ENCODE data around the gene SGK1. TPM values are rescaled to one million over a fixed set of nuclear protein-coding genes. Genes with fewer than 3 reads are reported as not detected.

Gene SGK1
- polyA plus RNA-seq, 1 of the 3 experiments (the other 2 are of a cell fraction), result 440 TPM

DNA sequence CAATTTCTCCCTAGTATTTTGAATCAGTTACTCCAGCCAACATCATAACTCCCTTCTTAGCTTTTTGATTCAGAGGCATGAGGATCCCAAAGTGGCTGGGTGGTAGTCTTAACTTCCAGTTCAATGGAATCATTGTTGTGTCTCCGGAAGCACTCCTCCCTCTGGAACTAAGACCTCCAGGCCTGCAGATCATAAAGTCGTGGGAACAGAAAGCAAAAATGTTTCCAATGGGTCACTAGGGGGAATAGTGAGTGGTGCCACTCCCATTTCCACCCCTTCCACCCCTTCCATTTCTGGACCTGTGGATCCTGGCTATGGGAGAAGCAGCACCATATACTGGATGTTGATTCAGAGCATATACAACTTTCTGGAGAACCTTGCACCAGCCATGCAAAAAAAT lies 130.8 kb downstream of the SGK1 start:
- ChIA-PET POLR2A (no interaction called here), CTCF (interaction anchor here (0.6 to 1.9 kb wide), 2 partner anchors 8 to 51 kb away, joined by 3 to 6 read pairs; no protein-coding TSS in a partner anchor)
- no peak overlapping the region for H3K4me3 ChIP-seq (ENCODE audit: low read depth in 2 of 2, low read length in 1 of 2)
- TF ChIP-seq NFIC (IDR thresholded peaks at IDR 0.05; ENCODE audit: borderline replicate concordance) (no peak), YY1 (IDR thresholded peaks at IDR 0.05; ENCODE audit: low read depth) (no peak), FOXM1 (IDR thresholded peaks at IDR 0.05; ENCODE audit: low read depth) (no peak), SMC3 (IDR thresholded peaks at IDR 0.05; ENCODE audit: low read depth, low read length) (no peak), TEAD4 (IDR thresholded peaks at IDR 0.05; ENCODE audit: borderline replicate concordance, insufficient read depth) (no peak), EP300 (IDR thresholded peaks at IDR 0.05; ENCODE audit: borderline replicate concordance in 1 of 2, low read depth in 1 of 2, low read length in 1 of 2) (no peak), EZH2phosphoT487 (IDR thresholded peaks at IDR 0.05; ENCODE audit: borderline replicate concordance, low read depth) (no peak), GATA2 (CRISPR knock-in tag; IDR thresholded peaks at IDR 0.05) (no peak)
- TF ChIP-seq, protein P1, sequence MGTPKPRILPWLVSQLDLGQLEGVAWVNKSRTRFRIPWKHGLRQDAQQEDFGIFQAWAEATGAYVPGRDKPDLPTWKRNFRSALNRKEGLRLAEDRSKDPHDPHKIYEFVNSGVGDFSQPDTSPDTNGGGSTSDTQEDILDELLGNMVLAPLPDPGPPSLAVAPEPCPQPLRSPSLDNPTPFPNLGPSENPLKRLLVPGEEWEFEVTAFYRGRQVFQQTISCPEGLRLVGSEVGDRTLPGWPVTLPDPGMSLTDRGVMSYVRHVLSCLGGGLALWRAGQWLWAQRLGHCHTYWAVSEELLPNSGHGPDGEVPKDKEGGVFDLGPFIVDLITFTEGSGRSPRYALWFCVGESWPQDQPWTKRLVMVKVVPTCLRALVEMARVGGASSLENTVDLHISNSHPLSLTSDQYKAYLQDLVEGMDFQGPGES (IDR thresholded peaks at IDR 0.05; ENCODE audit: low read depth, low read length), result no peak
- TF ChIP-seq, protein P2, sequence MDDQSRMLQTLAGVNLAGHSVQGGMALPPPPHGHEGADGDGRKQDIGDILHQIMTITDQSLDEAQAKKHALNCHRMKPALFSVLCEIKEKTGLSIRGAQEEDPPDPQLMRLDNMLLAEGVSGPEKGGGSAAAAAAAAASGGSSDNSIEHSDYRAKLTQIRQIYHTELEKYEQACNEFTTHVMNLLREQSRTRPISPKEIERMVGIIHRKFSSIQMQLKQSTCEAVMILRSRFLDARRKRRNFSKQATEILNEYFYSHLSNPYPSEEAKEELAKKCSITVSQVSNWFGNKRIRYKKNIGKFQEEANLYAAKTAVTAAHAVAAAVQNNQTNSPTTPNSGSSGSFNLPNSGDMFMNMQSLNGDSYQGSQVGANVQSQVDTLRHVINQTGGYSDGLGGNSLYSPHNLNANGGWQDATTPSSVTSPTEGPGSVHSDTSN (IDR thresholded peaks at IDR 0.05), result no peak
- TF ChIP-seq, protein P3, sequence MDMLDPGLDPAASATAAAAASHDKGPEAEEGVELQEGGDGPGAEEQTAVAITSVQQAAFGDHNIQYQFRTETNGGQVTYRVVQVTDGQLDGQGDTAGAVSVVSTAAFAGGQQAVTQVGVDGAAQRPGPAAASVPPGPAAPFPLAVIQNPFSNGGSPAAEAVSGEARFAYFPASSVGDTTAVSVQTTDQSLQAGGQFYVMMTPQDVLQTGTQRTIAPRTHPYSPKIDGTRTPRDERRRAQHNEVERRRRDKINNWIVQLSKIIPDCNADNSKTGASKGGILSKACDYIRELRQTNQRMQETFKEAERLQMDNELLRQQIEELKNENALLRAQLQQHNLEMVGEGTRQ (IDR thresholded peaks at IDR 0.05; ENCODE audit: borderline replicate concordance, low read depth, low read length), result no peak
- TF ChIP-seq, protein P4, sequence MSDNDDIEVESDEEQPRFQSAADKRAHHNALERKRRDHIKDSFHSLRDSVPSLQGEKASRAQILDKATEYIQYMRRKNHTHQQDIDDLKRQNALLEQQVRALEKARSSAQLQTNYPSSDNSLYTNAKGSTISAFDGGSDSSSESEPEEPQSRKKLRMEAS (IDR thresholded peaks at IDR 0.05; ENCODE audit: low read depth), result no peak
- no peaks in the 10 kb centered on the region for H3K4me1 ChIP-seq (ENCODE audit: control insufficient read depth in 1 of 2, insufficient read depth in 2 of 2, low read depth in 1 of 2, low read length in 1 of 2)
- no peak overlapping the region for H3K27ac ChIP-seq (ENCODE audit: low read depth in 2 of 2, low read length in 1 of 2)
- H3K27me3 ChIP-seq (ENCODE audit: insufficient read depth), result no peaks in the 10 kb centered on the region
- H3K9ac ChIP-seq, result no peak overlapping the region
- 70% methylated on average over 2 of the region's 2 CpGs for WGBS (ENCODE audit: low lambda C conversion rate)
- no peaks in the 10 kb centered on the region for H3F3A ChIP-seq (replicated peaks; ENCODE audit: insufficient read depth)
- no peak for DNase-seq
- H3K9me3 ChIP-seq, result no peaks in the 10 kb centered on the region
- H3K36me3 ChIP-seq (replicated peaks in 1 of 2; ENCODE audit: control insufficient read depth in 1 of 2, insufficient read depth in 2 of 2, low read length in 1 of 2), result no peaks in the 10 kb centered on the region
- no peaks in the 10 kb centered on the region for H3K9me2 ChIP-seq
- H4K20me1 ChIP-seq (ENCODE audit: insufficient read depth), result no peaks in the 10 kb centered on the region
- no peak overlapping the region for H2AFZ ChIP-seq (ENCODE audit: low read depth)
- no peak overlapping the region for H3K4me2 ChIP-seq
- no peaks in the 10 kb centered on the region for H3K79me2 ChIP-seq (ENCODE audit: insufficient read depth)

DNA sequence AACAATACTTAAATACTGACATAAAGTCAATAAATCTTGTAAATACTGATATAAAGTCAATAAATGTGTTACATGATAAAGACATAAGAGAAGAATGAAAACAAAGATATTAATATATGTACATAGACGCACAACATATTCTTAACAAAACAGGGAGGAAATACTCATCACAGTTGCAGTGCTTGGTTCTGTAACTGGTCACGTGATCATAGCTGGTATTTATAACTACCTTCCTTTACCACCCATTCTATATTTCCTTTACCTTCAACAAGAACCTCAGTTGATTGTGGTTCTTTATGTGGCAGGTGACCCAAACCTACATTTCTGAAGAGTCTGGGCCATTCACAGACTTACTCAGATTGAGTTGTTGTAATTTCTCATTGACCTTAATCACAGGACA lies 131.6 kb downstream of the SGK1 start:
- H3K4me1 ChIP-seq (ENCODE audit: control insufficient read depth in 1 of 2, insufficient read depth in 2 of 2, low read depth in 1 of 2, low read length in 1 of 2), result no peaks in the 10 kb centered on the region
- WGBS (ENCODE audit: low lambda C conversion rate), result 86% methylated on average over 2 of the region's 2 CpGs
- DNase-seq, result no peak
- ChIA-PET CTCF (interaction anchor here (1.9 kb wide), 1 partner anchor 8 kb away, joined by 6 read pairs; no protein-coding TSS in a partner anchor), POLR2A (no interaction called here)
- H3F3A ChIP-seq (replicated peaks; ENCODE audit: insufficient read depth), result no peaks in the 10 kb centered on the region
- H3K27ac ChIP-seq (ENCODE audit: low read depth in 2 of 2, low read length in 1 of 2), result no peak overlapping the region
- H3K27me3 ChIP-seq (ENCODE audit: insufficient read depth), result no peaks in the 10 kb centered on the region
- no peak overlapping the region for H3K4me3 ChIP-seq (ENCODE audit: low read depth in 2 of 2, low read length in 1 of 2)
- no peaks in the 10 kb centered on the region for H3K9me2 ChIP-seq
- H3K36me3 ChIP-seq (replicated peaks in 1 of 2; ENCODE audit: control insufficient read depth in 1 of 2, insufficient read depth in 2 of 2, low read length in 1 of 2), result no peaks in the 10 kb centered on the region
- H3K4me2 ChIP-seq, result no peak overlapping the region
- no peaks in the 10 kb centered on the region for H3K9me3 ChIP-seq
- H2AFZ ChIP-seq (ENCODE audit: low read depth), result no peak overlapping the region
- no peak overlapping the region for H3K9ac ChIP-seq
- H4K20me1 ChIP-seq (ENCODE audit: insufficient read depth), result no peaks in the 10 kb centered on the region
- H3K79me2 ChIP-seq (ENCODE audit: insufficient read depth), result no peaks in the 10 kb centered on the region
- TF ChIP-seq NRF1 (IDR thresholded peaks at IDR 0.05; ENCODE audit: low read depth, low read length) (no peak), RCOR1 (IDR thresholded peaks at IDR 0.05; ENCODE audit: low read length) (no peak), SMC3 (IDR thresholded peaks at IDR 0.05; ENCODE audit: low read depth, low read length) (no peak), MEF2A (IDR thresholded peaks at IDR 0.05; ENCODE audit: borderline replicate concordance, low read depth) (no peak), TCF12 (IDR thresholded peaks at IDR 0.05) (no peak), GATA2 (CRISPR knock-in tag; IDR thresholded peaks at IDR 0.05) (no peak), NFIC (IDR thresholded peaks at IDR 0.05; ENCODE audit: borderline replicate concordance) (no peak), FOXM1 (IDR thresholded peaks at IDR 0.05; ENCODE audit: low read depth) (no peak)
- TF ChIP-seq, protein P4 (IDR thresholded peaks at IDR 0.05; ENCODE audit: low read depth), result no peak
- TF ChIP-seq, protein P1 (IDR thresholded peaks at IDR 0.05; ENCODE audit: low read depth, low read length), result no peak
- TF ChIP-seq, protein P5, sequence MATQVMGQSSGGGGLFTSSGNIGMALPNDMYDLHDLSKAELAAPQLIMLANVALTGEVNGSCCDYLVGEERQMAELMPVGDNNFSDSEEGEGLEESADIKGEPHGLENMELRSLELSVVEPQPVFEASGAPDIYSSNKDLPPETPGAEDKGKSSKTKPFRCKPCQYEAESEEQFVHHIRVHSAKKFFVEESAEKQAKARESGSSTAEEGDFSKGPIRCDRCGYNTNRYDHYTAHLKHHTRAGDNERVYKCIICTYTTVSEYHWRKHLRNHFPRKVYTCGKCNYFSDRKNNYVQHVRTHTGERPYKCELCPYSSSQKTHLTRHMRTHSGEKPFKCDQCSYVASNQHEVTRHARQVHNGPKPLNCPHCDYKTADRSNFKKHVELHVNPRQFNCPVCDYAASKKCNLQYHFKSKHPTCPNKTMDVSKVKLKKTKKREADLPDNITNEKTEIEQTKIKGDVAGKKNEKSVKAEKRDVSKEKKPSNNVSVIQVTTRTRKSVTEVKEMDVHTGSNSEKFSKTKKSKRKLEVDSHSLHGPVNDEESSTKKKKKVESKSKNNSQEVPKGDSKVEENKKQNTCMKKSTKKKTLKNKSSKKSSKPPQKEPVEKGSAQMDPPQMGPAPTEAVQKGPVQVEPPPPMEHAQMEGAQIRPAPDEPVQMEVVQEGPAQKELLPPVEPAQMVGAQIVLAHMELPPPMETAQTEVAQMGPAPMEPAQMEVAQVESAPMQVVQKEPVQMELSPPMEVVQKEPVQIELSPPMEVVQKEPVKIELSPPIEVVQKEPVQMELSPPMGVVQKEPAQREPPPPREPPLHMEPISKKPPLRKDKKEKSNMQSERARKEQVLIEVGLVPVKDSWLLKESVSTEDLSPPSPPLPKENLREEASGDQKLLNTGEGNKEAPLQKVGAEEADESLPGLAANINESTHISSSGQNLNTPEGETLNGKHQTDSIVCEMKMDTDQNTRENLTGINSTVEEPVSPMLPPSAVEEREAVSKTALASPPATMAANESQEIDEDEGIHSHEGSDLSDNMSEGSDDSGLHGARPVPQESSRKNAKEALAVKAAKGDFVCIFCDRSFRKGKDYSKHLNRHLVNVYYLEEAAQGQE (IDR thresholded peaks at IDR 0.05; ENCODE audit: low read depth, low read length), result no peak

Measured in SK-N-SH (cell line).